GM12892 (cell line): Measurements from ENCODE around the gene OAF.

Experiments used
- POLR2A ChIP-seq: IDR thresholded peaks from 2 replicates; pipeline ENCODE4 v1.6.1; 2011; ENCODE audit warnings: low read depth, low read length, control low read depth
- TAF1 ChIP-seq: IDR thresholded peaks from 2 replicates; pipeline ENCODE4 v1.6.1; 2011; ENCODE audit warnings: low read depth, mild to moderate bottlenecking, control low read depth, low read length, borderline replicate concordance

DNA sequence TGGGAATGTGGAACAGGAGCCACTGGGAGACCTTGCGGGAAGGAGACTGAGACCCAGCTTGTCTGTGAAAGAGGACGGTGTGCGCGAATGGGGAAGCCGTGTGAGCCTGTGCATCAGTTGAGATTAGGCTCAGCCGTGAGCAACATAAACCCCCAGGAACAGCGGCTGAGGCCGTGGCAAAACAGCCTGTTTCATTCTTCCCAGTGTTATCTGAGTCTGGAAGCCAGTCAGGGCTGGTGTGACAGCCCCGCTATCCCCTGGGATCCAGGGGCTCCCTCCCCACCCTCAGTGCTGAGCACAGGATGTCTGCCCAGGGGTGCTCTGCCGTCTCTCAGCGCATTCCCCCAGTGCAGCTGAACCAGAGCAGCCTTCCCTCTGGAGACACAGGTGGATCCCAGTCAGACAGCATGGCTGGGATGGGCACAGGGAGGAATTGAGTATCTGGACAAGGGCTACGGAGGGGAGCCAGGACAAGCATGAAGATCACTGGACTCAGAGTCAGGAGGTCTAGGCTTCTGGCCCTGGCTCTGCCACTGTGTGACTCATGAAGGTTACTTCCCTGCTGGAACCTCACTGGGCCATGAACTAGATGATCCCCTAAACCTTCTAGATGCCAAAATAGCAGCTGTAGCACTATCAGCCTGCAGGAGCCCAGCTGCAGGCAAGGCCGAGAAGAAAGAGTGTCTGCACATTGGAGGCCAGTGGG lies 8.6 kb downstream of the OAF start:
- no peak for TF ChIP-seq POLR2A
- no peak for TF ChIP-seq TAF1
